Measurements from ENCODE around the gene VMP1.
"Not testable (repeated sequence)": the region's sequence is repeated elsewhere in the genome, so short reads cannot be mapped to it uniquely, and the experiment has no call there.

The VMP1 gene

GRCh38 chr17:59775786-59776350 is 68.4 kb downstream of the VMP1 start:
- DNase-seq (ENCODE audit: extremely low read depth in 1 of 2, low read depth in 1 of 2), result no peak

DNA sequence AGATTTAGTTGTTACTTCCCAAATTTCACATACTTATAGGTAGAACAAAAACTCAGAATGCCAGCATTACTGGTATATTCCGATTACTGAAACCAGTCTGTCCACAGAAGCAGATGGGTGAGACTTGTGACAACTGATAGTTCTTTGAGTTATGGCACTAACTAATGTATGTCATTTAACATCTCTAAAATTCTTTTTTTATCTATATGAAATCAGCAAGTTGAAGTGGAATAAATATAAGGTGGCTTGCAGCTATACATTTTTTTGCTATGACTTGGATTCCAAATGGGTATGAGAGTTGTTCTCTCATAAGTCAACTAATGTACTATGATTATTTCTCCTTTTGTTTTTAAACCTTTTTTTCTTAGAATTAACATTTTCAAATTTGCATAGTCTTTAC is 69.1 kb downstream of the VMP1 start:
- DNase-seq (ENCODE audit: extremely low read depth in 1 of 2, low read depth in 1 of 2), result no peak

DNA sequence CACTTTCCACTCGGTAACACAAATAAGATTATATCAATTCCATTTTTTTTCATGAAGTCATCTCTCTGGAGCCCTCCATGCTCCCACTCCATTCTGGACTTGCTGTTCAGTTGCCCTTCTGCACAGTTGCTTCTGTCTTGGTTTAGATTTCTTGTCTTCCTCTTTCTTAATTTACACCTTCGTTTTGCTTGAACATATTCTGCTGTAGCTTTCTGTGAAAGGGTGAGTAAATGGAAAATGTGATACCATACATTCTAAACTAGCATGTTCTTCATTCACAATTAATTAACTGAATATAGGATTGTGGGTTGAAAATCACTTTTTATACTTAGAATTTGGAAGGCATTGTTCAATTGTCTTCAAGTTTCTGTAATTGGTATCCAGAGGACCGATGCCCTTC is 69.6 kb downstream of the VMP1 start:
- DNase-seq (ENCODE audit: extremely low read depth in 1 of 2, low read depth in 1 of 2), result no peak

DNA sequence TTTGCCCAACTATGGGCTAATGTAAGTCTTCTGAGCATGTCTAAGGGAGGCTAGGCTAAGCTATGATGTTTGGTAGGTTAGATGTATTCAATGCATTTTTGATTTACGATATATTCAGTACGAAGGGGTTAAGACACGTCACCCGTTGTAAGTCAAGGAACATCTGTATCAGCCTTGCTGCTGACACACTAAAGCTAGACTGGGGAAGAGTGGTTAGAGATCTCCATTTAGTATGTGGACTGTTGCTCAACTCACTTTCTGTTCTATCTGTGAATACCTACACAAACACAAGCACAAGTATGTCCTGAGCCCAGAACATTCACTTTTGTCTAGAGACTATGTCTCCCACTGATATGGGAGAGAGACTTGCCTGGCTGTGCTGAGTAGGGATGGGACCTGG is 71.5 kb downstream of the VMP1 start:
- DNase-seq (ENCODE audit: extremely low read depth in 1 of 2, low read depth in 1 of 2), result no peak

DNA sequence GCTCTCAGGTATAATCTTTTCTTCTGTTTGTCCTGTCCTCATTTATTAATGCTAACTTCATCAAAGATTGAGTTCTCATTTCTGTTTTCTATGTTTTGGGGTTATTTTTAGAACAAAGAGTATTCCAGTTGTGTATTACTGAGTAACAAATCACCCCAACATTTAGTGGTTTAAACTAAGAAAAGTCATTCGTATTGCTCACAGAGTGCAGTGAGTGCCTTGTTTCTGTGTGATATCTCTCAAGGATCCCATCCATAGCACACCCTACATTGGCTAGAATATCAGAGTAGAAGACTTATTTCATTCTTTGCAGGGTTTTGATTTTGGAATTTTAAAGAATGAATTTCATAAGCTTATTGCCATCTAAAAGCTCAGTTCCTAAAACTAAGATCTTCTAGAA is 72.1 kb downstream of the VMP1 start:
- no peak for DNase-seq (ENCODE audit: extremely low read depth in 1 of 2, low read depth in 1 of 2)

DNA sequence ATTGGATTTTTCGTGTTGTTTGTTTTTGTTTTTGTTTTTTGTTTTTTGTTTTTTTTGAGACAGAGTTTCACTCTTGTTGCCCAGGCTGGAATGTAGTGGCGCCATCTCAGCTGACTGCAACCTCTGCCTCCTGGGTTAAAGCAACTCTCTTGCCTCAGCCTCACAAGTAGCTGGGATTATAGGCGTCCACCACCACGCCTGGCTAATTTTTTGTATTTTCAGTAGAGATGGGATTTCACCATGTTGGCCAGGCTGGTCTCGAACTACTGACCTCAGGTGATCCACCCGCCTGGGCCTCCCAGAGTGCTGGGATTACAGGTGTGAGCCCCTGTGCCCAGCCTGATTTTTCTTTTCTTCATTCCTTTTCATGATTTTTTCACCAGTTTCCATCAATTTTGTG is 73.1 kb downstream of the VMP1 start:
- not testable (repeated sequence) for DNase-seq (ENCODE audit: extremely low read depth in 1 of 2, low read depth in 1 of 2)

DNA sequence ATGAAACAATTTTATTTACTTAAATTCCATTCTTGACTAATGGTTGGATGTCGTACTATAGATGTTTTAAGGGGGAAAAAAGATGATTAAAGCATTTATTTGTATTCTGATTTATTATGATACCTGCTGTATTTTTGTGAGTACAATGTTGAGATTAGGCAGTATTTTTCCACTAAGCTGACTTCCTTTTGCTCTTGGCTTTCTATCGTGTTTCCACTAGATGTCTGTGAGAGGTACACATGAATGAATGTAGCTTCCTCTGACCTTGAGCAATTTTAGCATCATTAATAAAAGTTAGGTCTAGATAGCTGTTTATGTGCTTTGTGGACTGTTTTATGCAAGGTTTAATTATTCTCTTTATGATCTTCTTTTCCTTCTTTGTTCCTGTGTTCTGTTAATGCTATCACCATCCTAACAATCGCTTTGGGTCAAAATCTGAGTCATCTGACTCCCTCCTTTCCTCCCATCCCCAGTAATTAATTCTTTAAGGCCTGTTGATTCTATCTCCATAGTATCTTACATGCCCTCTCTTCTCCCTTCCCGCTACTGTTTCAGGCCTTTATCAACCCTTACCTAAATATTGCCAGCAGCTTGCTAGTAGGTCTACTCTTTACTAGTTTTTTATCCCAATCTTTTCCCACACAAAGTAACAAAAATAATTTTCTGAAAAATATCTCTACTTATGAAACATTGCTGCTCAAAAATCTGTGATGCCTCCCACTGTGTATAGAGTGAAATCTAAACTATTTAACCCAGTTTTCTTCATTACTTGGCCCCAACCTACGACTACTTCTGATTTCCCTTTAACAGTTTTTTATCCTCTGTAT is 76.0 kb downstream of the VMP1 start:
- DNase-seq (ENCODE audit: extremely low read depth in 1 of 2, low read depth in 1 of 2), result no peak

GRCh38 chr17:59785091-59785799 is 77.8 kb downstream of the VMP1 start:
- no peak for DNase-seq (ENCODE audit: extremely low read depth in 1 of 2, low read depth in 1 of 2)

GRCh38 chr17:59786213-59786535 is 78.7 kb downstream of the VMP1 start:
- no peak for DNase-seq (ENCODE audit: extremely low read depth in 1 of 2, low read depth in 1 of 2)

DNA sequence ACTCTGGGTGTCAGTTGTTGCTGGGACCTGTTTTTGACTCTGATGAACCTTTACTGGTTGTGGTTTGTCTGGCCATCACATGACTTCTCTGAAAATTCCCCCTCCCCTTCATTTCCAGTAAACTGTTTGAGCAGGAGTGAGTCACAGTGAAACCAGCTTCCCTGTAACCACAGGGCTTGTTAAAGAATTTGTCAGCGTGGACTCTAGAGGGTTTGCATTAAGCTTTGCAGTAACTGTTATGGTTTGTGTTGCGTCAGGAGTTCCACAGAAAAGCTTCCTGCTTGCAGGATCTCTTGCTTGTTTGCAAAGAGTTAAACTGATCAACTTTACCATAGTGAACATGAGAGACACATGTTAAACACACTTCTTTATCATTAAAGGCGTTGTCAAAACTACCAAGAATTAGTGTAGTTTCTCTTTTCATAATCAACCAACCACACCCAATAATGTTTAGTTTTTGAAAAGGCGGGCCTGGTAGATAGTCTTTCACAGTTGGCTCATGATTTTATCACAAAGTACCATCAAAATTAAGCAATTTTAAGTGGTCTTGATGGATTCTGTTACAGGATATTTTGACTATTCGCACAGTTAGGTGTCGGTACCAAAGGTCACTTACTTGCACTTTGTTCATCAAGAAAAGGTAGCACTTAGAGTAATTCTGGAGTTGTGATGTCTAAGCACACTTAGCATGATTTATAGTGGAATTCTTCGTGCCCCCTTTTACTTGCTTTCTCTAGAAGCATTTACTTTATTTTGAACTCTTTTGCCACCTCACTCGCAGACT is 79.3 kb downstream of the VMP1 start:
- DNase-seq (ENCODE audit: extremely low read depth in 1 of 2, low read depth in 1 of 2), result peak; percentile 50 to 80

DNA sequence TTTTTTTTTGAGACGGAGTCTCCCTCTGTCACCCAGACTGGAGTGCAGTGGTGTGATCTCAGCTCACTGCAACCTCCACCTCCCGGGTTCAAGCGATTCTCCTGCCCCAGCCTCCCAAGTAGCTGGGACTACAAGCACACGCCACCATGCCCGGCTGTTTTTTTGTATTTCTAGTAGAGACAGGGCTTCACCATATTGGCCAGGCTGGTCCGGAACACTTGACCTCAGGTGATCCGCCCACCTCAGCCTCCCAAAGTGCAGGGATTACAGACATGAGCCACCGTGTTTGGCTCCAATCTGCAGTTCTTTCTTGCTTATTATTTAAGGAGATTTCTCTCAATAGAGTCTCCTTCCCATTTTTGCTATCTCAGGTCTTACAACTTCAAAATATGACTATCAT is 82.4 kb downstream of the VMP1 start:
- DNase-seq (ENCODE audit: extremely low read depth in 1 of 2, low read depth in 1 of 2), result not testable (repeated sequence)

GRCh38 chr17:59790418-59790817 is 83.0 kb downstream of the VMP1 start:
- not testable (repeated sequence) for DNase-seq (ENCODE audit: extremely low read depth in 1 of 2, low read depth in 1 of 2)

- DNase-seq (ENCODE audit: extremely low read depth in 1 of 2, low read depth in 1 of 2), result no peak
Measured at GRCh38 chr17:59790910-59791309, 83.5 kb downstream of the VMP1 start.

DNA sequence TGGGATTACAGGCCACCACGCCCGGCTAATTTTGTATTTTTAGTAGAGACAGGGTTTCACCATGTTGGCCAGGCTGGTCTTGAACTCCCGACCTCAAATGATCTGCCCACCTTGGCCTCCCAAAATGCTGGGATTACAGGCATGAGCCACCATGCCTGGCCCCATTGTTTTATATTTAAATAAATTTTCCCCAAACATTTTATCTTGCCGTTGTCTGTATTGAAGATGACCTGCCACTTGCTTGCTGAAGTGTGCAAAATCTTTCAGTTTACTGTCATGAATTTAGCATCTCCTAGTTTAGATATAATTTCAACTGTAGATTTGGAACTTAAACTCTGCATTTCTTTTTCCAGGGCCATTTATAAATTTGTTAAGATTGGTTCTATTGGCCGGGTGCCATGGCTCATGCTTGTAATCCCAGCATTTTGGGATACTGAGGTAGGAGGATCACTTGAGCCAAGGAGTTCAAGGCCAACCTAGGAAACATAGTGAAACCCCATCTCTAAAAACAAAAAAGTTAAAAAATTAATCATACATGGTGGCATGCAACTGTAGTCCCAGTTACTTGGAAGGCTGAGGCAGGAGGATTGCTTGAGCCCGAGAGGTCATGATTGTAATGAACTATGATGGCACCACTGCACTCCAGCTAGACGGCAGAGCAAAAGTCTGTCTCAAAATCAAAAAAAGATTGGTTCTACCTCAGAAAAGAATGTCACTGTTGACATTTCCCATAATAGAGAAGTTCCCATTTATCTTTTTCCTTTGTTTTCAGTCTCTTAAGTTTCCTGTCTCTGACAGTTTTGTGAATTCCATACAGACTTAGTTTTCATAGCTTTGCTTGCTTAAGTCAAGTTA is 84.4 kb downstream of the VMP1 start:
- DNase-seq (ENCODE audit: extremely low read depth in 1 of 2, low read depth in 1 of 2), result no peak

- DNase-seq (ENCODE audit: extremely low read depth in 1 of 2, low read depth in 1 of 2), result not testable (repeated sequence)
Measured at GRCh38 chr17:59792458-59792823, 85.0 kb downstream of the VMP1 start.

DNA sequence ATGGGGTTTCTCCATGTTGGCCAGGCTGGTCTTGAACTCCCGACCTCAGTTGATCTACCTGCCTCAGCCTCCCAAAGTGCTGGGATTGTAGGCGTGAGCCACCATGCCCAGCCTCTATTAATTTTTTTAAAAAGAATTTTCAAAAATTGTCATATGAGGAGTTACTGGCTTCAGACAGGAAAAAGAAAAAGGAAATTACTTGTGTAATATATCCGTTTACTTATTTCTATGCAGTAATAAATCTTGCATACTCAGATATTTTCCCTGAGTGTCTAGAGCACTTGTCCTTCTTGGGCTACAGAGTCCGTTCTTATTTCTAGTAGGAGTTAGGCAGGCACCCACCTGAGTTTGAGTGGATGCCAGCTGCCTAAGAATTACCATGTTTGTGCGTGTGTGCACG is 85.8 kb downstream of the VMP1 start:
- no peak for DNase-seq (ENCODE audit: extremely low read depth in 1 of 2, low read depth in 1 of 2)

DNA sequence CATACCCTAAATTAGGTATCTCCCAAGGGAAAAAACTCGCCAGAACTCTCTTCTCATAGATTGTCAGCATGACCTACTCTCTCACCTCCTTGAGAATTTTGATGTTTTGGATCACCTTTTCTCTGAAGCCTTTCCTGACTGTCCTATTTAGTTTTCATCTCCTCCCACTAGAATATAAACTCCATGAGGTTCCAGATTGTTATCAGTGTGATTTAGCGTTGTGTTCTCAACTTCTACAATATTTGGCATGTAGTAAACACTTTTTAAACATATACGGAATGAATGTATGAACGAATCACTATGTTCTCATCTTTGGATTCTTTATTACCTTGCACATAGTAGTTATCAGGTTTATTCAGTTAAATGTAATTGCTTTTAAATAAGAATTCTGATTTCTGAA is 88.7 kb downstream of the VMP1 start:
- no peak for DNase-seq (ENCODE audit: extremely low read depth in 1 of 2, low read depth in 1 of 2)

- DNase-seq (ENCODE audit: extremely low read depth in 1 of 2, low read depth in 1 of 2), result no peak
Measured at GRCh38 chr17:59796785-59797205, 89.3 kb downstream of the VMP1 start.

GRCh38 chr17:59798111-59798510 is 90.7 kb downstream of the VMP1 start:
- DNase-seq (ENCODE audit: extremely low read depth in 1 of 2, low read depth in 1 of 2), result no peak

DNA sequence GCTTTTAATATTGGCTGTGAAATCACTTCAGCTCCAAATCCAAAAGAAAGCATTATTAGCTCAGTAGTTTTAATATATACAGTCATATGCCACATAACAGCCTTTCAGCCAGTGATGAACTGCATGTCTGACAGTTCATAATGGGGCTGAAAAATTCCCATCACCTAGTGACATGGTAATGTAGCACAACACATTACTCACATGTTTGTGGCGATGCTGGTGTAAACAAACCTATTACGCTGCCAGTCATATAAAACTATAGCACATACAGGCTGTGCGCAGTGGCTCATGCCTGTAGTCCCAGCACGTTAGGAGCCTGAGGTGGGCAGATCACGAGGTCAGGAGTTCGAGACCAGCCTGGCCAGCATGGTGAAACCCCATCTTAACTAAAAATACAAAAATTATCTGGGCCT is 93.1 kb downstream of the VMP1 start:
- DNase-seq (ENCODE audit: extremely low read depth in 1 of 2, low read depth in 1 of 2), result no peak

GRCh38 chr17:59802160-59802559 is 94.7 kb downstream of the VMP1 start:
- no peak for DNase-seq (ENCODE audit: extremely low read depth in 1 of 2, low read depth in 1 of 2)
